ENCODE results near the gene PRAMEF26. TPM values are rescaled to one million over a fixed set of nuclear protein-coding genes. Genes with fewer than 3 reads are reported as not detected.

The PRAMEF26 gene
- not detected in 2 replicates for total RNA-seq

GRCh38 chr1:13155909-13156308 is at the start of gene PRAMEF26:
Gene PRAMEF26 (minus strand): TSS chr1:13156009. CDS start chr1:13153095, 2,914 bp downstream.

GRCh38 chr1:13201309-13201708 is 45.5 kb upstream of the PRAMEF26 start, which contains the start of gene PRAMEF13:
Gene PRAMEF13 (minus strand): TSS chr1:13201409. CDS start chr1:13199589, 1,820 bp downstream.

GRCh38 chr1:13171548-13171947 is 15.7 kb upstream of the PRAMEF26 start, which contains the start of gene PRAMEF9:
Gene PRAMEF9 (plus strand): TSS chr1:13171848. CDS start chr1:13175281, 3,433 bp downstream.

DNA sequence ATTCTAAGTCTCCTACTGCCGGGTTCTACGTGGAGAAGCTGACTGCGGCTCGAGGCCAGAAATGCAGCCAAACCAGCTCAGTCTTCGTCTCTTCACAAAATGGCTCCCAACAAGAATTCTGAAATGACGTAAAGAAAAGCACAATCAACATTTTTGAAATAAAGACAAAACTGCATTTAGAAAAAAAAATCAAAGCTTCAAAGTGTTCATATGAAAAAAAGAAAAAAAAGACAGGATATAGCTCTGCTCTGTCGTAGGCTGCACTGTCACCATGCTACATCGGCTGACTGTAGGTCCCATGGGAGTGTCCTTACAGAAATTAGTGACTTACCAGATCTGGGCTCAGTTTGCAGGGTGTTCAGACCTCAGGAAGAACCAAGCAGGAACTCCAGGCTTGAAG is 9.7 kb upstream of the PRAMEF26 start, which contains the start of gene HNRNPCL4:
Gene HNRNPCL4, minus strand, starts transcription at position 101 of the 400 bp plus-strand sequence. CDS start 164 bp downstream, outside the sequence.

DNA sequence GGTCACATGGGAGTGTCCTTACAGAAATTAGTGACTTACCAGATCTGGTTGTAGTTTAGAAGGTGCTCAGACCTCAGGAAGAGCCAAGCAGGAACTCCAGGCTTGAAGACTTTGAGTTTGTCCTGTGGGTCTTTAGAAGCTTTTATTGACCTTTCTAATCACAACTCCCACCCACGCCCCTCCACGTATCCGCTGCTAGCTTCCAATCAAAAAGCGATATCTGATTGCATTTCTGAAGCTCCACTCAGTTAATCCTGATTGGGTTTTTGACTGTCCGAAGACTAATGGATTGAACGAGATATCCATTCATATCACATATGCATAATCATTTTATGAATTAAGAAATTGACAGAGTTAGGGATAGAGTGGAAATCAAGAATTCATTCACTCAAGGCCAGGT is 39.1 kb downstream of the PRAMEF26 start, which contains the start of gene HNRNPCL2:
Gene HNRNPCL2, minus strand, starts transcription at position 101 of the 400 bp plus-strand sequence. CDS start 454 bp downstream, outside the sequence.

Other genes starting within 250 kb of the PRAMEF26 start
- gene PRAMEF7, start 239.4 kb downstream of the PRAMEF26 start, total RNA-seq: not detected in 2 replicates
- not detected in 2 replicates for gene PRAMEF6, start 208.4 kb downstream of the PRAMEF26 start, total RNA-seq
- not detected in 2 replicates for gene PRAMEF27, start 99.4 kb downstream of the PRAMEF26 start, total RNA-seq
- gene HNRNPCL3, start 95.2 kb downstream of the PRAMEF26 start, total RNA-seq: not detected in 2 replicates
- not detected in 2 replicates for gene PRAMEF25, start 85.2 kb downstream of the PRAMEF26 start, total RNA-seq
- gene HNRNPCL2, start 39.2 kb downstream of the PRAMEF26 start, total RNA-seq: not detected in 2 replicates
- gene HNRNPCL4, start 9.6 kb upstream of the PRAMEF26 start, total RNA-seq: not detected in 2 replicates
- gene PRAMEF9, start 15.8 kb upstream of the PRAMEF26 start, total RNA-seq: not detected in 2 replicates
- gene PRAMEF13, start 45.4 kb upstream of the PRAMEF26 start, total RNA-seq: not detected in 2 replicates
- gene PRAMEF18, start 70.1 kb upstream of the PRAMEF26 start, total RNA-seq: not detected in 2 replicates
- gene PRAMEF5, start 98.2 kb upstream of the PRAMEF26 start, total RNA-seq: not detected in 2 replicates
- not detected in 2 replicates for gene PRAMEF8, start 129.1 kb upstream of the PRAMEF26 start, total RNA-seq
- not detected in 2 replicates for gene PRAMEF33, start 147.5 kb upstream of the PRAMEF26 start, total RNA-seq
- gene PRAMEF15, start 159.6 kb upstream of the PRAMEF26 start, total RNA-seq: not detected in 2 replicates
- not detected in 2 replicates for gene PRAMEF14, start 191.1 kb upstream of the PRAMEF26 start, total RNA-seq
- gene PRAMEF19, start 215.9 kb upstream of the PRAMEF26 start, total RNA-seq: not detected in 2 replicates
- not detected in 2 replicates for gene PRAMEF17, start 233.6 kb upstream of the PRAMEF26 start, total RNA-seq

All from myometrial cell (primary cell).